Astrocyte of the hippocampus (primary cell): ENCODE measurements around the gene EML6.

Source experiments
- DNase-seq: peaks from one replicate; pipeline ENCODE4 v3.0.0; 2011; ENCODE audit warnings: low read depth, low spot score

EML6 gene

DNA sequence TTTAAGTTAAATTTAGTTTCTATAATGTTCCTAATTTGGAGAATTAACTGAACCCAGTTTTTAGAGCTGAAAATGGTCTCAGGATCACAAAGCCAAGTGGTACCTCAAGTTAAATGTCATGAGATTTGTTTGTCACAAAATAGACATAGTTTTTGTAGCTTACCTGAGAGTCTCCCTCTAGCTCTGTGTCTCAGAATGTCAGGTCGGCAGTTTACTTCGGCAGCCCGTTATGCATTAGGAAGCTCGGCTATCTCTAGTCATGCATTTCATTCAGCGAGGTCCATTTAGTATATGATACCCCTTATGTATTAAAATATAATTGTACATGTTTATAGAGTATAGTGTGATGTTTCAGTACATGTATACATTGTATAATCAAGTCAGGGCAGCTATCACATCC lies 155.6 kb downstream of the EML6 start:
- DNase-seq = no peak

DNA sequence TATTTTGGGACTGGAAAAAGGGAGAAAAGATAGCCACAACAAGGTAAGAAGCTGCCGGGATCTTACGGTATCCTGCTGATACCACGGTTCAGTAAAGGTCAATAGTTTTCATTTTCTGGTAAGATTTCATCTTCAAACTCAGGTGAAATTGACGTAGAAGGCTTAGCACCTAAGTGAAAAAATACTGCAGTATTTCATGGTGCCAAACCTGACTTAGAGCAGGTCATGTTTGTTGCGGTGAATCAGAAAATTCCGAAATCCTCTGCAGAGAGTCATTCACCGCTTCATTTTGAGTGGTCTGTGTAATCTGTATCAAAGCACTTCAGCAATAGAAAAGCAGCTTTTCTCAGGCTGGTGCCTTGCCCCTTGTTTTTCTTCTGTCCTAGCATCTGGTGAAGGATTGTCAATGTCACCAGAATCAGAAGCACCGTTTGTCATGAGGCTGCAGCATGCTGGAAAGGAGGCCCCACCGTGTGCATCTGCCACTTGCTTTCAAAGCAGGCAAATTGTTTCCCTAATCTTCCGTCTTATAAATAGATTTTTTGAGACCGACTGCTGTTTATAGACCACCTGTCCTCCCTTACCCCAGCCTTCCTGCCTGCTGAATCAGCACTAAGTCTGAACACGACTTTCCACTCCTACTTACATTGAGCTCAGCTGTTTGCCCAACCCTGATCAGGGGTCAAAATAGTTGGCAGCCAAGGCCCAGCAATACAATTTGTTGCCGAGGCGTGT lies 156.3 kb downstream of the EML6 start:
- no peak for DNase-seq

- no peak for DNase-seq
Observed at GRCh38 chr2:54880428-54880827, 157.0 kb downstream of the EML6 start.

- DNase-seq = no peak
Observed at GRCh38 chr2:54881759-54882158, 158.3 kb downstream of the EML6 start.

GRCh38 chr2:54885891-54886290 lies 162.4 kb downstream of the EML6 start:
- DNase-seq = no peak

GRCh38 chr2:54887850-54888545 lies 164.5 kb downstream of the EML6 start:
- DNase-seq = no peak

- DNase-seq = no peak
Observed at GRCh38 chr2:54889053-54889452, 165.6 kb downstream of the EML6 start.

DNA sequence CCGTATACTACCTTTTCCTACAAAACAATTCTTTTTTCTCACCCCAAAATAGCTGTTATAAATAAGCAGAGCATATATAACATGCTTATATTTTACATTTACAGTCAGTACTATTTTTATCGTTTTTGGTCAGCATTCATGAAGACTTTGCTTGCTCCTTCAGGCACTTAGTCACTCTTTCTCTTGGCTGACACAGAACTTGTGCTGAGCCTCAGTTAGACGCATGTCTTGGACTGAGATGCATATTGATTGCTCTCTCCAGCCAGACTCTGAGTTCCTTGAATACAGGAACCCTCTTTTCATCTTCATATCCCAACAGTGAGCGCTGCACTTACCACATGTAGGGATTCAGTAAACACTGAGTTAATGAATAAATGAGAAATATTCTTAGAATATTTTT lies 168.4 kb downstream of the EML6 start:
- peak; percentile 36 for DNase-seq

GRCh38 chr2:54894467-54894866 lies 171.0 kb downstream of the EML6 start:
- no peak for DNase-seq

GRCh38 chr2:54895730-54896129 lies 172.3 kb downstream of the EML6 start:
- DNase-seq = no peak

- no peak for DNase-seq
Observed at GRCh38 chr2:54897420-54898310, 174.2 kb downstream of the EML6 start.

- DNase-seq = no peak
Observed at GRCh38 chr2:54898456-54899226, 175.2 kb downstream of the EML6 start.

DNA sequence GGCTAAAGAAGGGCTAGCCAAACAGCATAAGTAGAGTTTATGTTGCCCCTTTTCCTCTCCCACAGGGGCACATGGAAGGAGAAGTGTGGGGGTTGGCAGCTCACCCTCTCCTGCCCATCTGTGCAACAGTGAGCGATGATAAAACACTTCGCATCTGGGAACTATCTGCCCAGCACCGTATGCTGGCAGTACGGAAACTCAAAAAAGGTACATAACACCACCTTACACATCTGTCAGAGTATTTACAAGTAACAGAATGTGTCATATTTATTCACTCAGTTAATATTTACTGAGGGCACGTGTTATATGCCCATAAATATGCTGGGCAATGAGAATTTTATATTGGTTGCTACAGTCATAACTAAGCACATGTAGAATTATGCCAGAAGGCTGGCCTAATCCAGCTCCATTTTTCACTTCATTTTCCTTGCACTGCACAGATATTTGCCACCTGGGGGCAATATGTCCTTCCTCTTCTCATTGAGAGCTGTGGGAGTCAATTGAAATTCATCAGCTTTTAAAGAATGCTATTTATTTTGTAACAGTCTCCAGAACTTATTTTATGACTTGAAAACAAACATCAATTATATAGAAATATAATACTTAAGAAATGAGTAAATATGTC lies 176.2 kb downstream of the EML6 start:
- DNase-seq = peak; percentile 75

- DNase-seq = no peak
Observed at GRCh38 chr2:54901224-54901986, 177.9 kb downstream of the EML6 start.

DNA sequence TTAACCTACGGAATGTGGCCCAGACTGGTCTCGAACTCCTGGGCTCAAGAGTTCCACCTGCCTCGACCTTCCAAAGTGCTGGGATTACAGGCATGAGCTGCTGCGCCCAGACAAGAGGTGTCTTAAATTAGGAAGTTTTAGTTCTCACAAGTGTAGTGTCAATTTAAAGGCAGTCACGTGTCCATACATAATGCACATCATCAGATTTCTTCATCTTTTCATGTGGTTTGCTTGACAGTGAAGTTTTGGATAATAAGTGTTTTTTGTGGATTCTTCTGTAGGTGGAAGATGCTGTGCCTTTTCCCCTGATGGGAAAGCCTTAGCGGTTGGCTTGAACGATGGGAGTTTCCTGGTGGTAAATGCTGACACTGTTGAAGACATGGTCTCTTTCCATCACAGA lies 179.3 kb downstream of the EML6 start:
- DNase-seq = no peak

DNA sequence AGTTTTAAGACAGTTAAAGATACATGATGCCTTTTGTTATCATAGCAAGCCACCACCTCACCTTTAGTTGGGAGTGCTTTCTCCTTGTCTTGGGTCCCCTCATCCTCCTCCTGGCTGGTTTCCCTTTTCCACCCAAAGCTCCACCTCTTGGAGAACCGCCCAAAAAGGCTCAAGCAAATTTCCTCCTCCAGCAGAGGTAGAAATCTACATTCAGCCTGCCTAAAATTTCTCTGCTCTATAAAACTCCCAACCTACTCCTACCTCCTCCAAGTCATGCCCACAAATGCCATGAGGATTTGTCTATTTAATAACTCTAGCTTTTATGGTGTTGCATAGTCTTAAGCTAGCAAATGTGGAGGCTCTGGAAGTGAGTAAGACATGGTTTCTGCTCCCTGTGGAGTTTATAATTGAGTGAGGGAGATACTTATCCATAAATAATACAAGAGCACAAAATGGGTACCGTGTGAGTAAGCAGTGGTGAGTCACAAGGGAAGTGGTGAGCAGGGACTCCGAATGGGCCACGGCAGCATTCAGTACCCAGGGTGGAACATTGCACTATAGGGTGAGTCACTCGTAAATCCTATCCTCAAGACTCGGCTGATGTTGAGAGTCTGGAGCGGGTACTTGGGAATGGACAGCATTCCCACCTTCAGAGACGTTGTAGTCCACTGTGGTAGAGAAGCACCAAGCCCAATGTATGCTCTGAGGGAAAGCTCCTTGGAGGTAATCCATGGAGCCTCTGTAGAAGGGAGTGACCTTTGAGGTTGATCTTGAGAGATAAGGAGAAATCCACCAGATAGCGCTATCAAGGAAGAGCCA lies 180.5 kb downstream of the EML6 start:
- DNase-seq = peak; percentile 94

DNA sequence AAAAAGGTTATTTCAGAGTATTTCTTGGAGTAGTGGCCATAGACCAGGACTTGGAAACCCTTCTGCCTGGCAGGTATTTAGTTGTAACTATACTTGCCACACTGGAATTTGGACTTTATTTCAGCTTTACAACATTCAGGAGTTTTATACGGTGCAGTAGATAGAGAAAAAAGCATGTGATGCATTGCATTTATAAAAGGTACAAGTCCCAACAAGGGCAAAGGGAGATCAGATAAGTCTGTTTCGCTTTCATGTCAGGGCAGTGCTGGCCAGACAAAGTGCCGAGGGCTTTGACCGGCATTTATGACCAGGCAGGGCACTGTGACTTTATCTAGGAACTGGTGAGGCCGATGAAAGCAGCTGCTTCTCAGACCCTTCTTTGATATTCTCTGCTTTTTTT lies 181.4 kb downstream of the EML6 start:
- DNase-seq = no peak

DNA sequence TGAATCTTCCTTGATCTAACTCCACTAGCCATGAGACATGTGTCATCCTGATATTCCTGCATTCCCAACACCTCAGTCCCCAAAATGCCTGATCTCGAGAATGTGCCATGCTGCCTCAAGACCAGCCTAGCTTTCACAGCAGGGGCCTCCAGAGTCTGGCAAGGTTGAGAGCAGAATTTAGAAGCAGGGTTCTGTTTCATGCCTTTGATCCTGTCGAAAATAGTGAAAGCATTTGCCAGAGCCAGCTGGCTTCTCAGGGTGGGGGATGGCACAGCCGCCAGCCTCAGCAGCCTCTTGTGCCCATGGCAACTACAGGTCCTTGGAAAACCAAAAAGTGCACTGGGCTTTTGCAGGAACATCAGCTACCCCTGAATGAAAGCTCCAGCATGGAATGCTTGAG lies 183.3 kb downstream of the EML6 start:
- DNase-seq = peak; percentile 50

DNA sequence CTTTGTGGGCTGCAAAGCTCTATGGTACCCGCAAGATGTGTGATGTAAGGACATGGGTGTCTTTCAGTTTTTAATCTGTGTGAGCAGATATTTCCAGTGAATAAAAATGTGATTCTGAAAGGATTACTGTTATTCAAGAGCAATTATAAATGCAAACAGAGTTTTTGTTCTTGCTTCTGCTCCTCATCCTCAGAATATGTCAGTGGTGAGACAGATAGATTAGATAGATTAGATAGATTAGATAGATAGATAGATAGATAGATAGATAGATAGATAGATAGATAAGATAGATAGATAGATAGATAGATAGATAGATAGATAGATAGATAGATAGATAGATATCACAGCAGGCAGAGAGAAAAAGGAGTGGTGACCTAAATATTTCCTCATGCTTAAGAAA lies 184.2 kb downstream of the EML6 start:
- no peak for DNase-seq

DNA sequence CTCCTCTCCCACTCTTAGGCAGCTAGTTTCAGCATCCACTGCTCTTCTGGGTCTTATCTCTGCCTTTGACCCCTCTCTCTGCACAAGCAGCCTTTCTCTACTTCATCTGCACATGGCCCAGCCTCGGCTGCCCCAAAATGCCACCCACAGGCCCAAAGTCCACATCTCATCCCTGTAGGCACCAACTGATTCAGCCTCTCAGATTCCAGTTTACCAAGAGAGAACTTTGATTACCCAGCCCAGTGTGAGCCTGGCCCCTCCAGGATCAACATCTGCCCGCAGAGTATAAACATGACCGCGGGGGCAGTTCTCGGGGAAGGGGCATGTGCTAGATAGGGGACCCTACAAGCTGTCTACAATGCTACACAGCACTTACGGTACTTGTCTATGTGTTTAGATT lies 185.1 kb downstream of the EML6 start:
- no peak for DNase-seq
